ENCODE results near the gene PRKAG1. TPM values are rescaled to one million over a fixed set of nuclear protein-coding genes. Genes with fewer than 3 reads are reported as not detected.

PRKAG1 gene
- total RNA-seq, 1 experiment from 2014 or later = 66.5 TPM

GRCh38 chr12:49025463-49025862 is 6.9 kb upstream of the PRKAG1 start:
- CTCF ChIA-PET = no interaction called here
- Histone ChIP-seq H2AFZ (ENCODE audit: low read length) (no peak overlapping the region), H3K9me3 (ENCODE audit: low read length) (no peaks in the 10 kb centered on the region), H3K9ac (ENCODE audit: low read length) (no peak overlapping the region), H3K9me2 (replicated peaks; ENCODE audit: low read length) (no peaks in the 10 kb centered on the region), H3K4me1 (ENCODE audit: insufficient read depth, low read length) (no peaks in the 10 kb centered on the region), H3K27ac (ENCODE audit: low read length) (no peak overlapping the region), H4K20me1 (ENCODE audit: low read length) (no peaks in the 10 kb centered on the region), H3K4me2 (ENCODE audit: low read length) (no peak overlapping the region), H3K4me3 (ENCODE audit: low read length) (no peak overlapping the region), H3K27me3 (ENCODE audit: low read length) (no peaks in the 10 kb centered on the region), H3K36me3 (ENCODE audit: low read depth, low read length) (peaks cover 38% of the 10 kb centered on the region), H3F3A (ENCODE audit: low read length, unreplicated experiment) (no peaks in the 10 kb centered on the region), H3K79me2 (ENCODE audit: low read length) (no peaks in the 10 kb centered on the region)
- POLR2A ChIA-PET (ENCODE audit: unreplicated experiment) = no interaction called here
- no peak for TF ChIP-seq EZH2phosphoT487 (IDR thresholded peaks at IDR 0.05; ENCODE audit: borderline replicate concordance, low read length)
- no peak for TF ChIP-seq EZH2 (IDR thresholded peaks at IDR 0.05; ENCODE audit: low read length, unreplicated experiment)
- TF ChIP-seq CTCF (conservative IDR thresholded peaks at IDR 0.05; ENCODE audit: low read depth, low read length) = no peak
- intact Hi-C loops (cut with micrococcal nuclease) = no loop called here
- ATAC-seq = no peak
- BruUV-seq (replicated peaks) = no TSS peak
- DNase-seq = no peak

GRCh38 chr12:49024543-49024942 is 6.0 kb upstream of the PRKAG1 start:
- no peak for DNase-seq
- intact Hi-C loops (cut with micrococcal nuclease) = no loop called here
- H2AFZ ChIP-seq (ENCODE audit: low read length) = no peak overlapping the region
- H3K27ac ChIP-seq (ENCODE audit: low read length) = no peak overlapping the region
- H3K9ac ChIP-seq (ENCODE audit: low read length) = no peak overlapping the region
- H3F3A ChIP-seq (ENCODE audit: low read length, unreplicated experiment) = peaks cover 1% of the 10 kb centered on the region
- ChIA-PET CTCF (interaction anchor here (0.5 kb wide), 1 partner anchor 172 kb away, joined by 3 read pairs; no protein-coding TSS in a partner anchor), POLR2A (ENCODE audit: unreplicated experiment) (no interaction called here)
- H3K9me3 ChIP-seq (ENCODE audit: low read length) = no peaks in the 10 kb centered on the region
- TF ChIP-seq EZH2phosphoT487 (IDR thresholded peaks at IDR 0.05; ENCODE audit: borderline replicate concordance, low read length) (no peak), CTCF (conservative IDR thresholded peaks at IDR 0.05; ENCODE audit: low read depth, low read length) (no peak), EZH2 (IDR thresholded peaks at IDR 0.05; ENCODE audit: low read length, unreplicated experiment) (no peak)
- no peaks in the 10 kb centered on the region for H3K79me2 ChIP-seq (ENCODE audit: low read length)
- no peaks in the 10 kb centered on the region for H3K27me3 ChIP-seq (ENCODE audit: low read length)
- peaks cover 38% of the 10 kb centered on the region for H3K36me3 ChIP-seq (ENCODE audit: low read depth, low read length)
- no peak overlapping the region for H3K4me2 ChIP-seq (ENCODE audit: low read length)
- ATAC-seq = no peak
- BruUV-seq (replicated peaks) = no TSS peak
- H4K20me1 ChIP-seq (ENCODE audit: low read length) = no peaks in the 10 kb centered on the region
- no peaks in the 10 kb centered on the region for H3K9me2 ChIP-seq (replicated peaks; ENCODE audit: low read length)
- peaks cover 4% of the 10 kb centered on the region; the same call in 1 of the 2 replicates for H3K4me1 ChIP-seq (ENCODE audit: insufficient read depth, low read length)
- H3K4me3 ChIP-seq (ENCODE audit: low read length) = no peak overlapping the region

GRCh38 chr12:49023812-49024211 is 5.2 kb upstream of the PRKAG1 start:
- Histone ChIP-seq H2AFZ (ENCODE audit: low read length) (no peak overlapping the region), H3K9ac (ENCODE audit: low read length) (no peak overlapping the region), H3F3A (ENCODE audit: low read length, unreplicated experiment) (peaks cover 4% of the 10 kb centered on the region), H3K27ac (ENCODE audit: low read length) (no peak overlapping the region), H3K9me3 (ENCODE audit: low read length) (no peaks in the 10 kb centered on the region), H3K27me3 (ENCODE audit: low read length) (no peaks in the 10 kb centered on the region), H3K9me2 (replicated peaks; ENCODE audit: low read length) (no peaks in the 10 kb centered on the region), H4K20me1 (ENCODE audit: low read length) (no peaks in the 10 kb centered on the region), H3K4me1 (ENCODE audit: insufficient read depth, low read length) (peaks cover 7% of the 10 kb centered on the region; the same call in 1 of the 2 replicates), H3K4me3 (ENCODE audit: low read length) (no peak overlapping the region), H3K36me3 (ENCODE audit: low read depth, low read length) (peaks cover 31% of the 10 kb centered on the region), H3K79me2 (ENCODE audit: low read length) (no peaks in the 10 kb centered on the region), H3K4me2 (ENCODE audit: low read length) (no peak overlapping the region)
- no peak for TF ChIP-seq EZH2 (IDR thresholded peaks at IDR 0.05; ENCODE audit: low read length, unreplicated experiment)
- TF ChIP-seq EZH2phosphoT487 (IDR thresholded peaks at IDR 0.05; ENCODE audit: borderline replicate concordance, low read length) = no peak
- TF ChIP-seq CTCF (conservative IDR thresholded peaks at IDR 0.05; ENCODE audit: low read depth, low read length) = no peak
- no peak for DNase-seq
- CTCF ChIA-PET = interaction anchor here (0.6 kb wide), 1 partner anchor 27 kb away, joined by 5 read pairs; no protein-coding TSS in a partner anchor
- no peak for ATAC-seq
- no TSS peak for BruUV-seq (replicated peaks)
- POLR2A ChIA-PET (ENCODE audit: unreplicated experiment) = interaction anchor here (0.7 kb wide), 1 partner anchor 25 kb away, joined by 8 read pairs; no protein-coding TSS in a partner anchor
- intact Hi-C loops (cut with micrococcal nuclease) = no loop called here
